GM19193 (cell line): ENCODE results near the gene TNFRSF21.

Experiments
- POLR2A ChIP-seq: IDR thresholded peaks from 4 replicates; pipeline ENCODE4 v1.6.1; 2011; ENCODE audit not compliant: insufficient read depth, insufficient read length; ENCODE audit errors: extremely low read depth

The TNFRSF21 gene

DNA sequence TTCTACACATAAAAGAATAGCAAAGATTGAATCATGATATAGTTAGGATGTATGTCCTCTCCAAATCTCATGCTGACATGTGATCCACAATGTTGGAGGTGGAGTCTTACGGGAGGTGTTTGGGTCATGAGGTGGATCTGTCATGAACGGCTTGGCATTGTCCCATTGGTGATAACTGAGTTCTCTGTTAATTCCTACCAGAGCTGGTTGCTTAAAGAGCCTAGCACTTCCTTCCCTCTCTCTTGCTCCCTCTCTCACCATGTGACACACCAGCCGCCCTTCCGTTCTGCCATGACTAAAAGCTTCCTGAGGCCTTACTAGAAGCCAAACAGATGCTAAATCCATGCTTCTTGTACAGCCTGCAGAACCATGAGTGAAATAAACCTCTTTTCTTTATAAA is 8.3 kb downstream of the TNFRSF21 start:
- TF ChIP-seq POLR2A: no peak

DNA sequence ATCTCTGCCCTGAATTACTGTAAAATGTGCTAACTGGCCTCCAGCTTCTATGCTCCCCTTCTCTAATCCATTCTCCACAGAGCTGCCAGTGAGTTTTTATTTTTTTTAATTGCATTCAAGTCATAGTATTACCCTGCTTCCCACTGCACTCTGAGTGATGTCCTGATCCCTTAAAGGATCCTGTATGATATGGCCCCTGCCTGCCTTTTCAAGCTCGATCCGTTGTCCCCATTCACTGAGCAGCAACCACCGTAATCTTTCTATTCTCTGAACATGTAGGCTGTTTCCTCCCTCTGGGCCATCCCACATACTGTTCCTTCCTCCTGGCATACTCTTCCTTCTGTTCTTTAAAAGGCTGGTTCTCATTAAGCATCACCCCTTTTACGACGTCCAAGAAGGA is 9.3 kb downstream of the TNFRSF21 start:
- TF ChIP-seq POLR2A: no peak

DNA sequence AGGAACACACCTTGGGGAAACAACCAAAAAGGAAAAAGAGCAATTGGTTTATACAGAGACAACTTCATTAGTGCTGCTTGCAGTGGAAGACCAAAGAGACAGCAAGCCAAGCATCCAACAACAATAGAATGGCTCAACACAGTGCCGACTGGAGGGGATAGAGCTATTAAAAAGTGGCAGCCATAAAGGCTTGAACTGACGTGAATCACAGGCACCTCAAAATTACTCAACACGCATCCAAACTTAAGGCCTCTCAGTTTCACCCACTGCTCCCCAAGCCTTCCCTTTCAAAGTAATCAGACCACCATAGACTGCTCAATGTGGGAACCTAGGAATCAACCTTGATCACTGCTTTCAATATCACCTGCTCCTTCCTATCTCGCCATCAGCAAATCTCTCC is 9.7 kb downstream of the TNFRSF21 start:
- no peak for TF ChIP-seq POLR2A

DNA sequence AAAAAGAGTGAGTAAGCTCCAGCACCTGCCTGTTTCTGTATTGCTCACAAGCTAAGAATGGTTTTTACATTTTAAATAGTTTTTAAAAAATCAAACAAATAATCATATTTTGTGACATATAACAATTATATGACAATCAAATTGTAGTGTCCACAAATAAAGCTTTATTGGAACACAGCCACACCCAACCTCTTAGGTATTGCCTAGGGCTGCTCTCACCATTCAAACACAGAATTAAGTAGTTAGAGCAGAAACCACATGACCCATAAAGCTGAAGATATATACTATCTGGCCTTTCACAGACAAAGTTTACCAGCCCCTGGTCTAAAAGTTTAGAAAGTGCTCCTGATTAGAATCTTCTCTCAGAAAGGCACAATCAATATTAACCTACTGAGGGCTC is 11.2 kb downstream of the TNFRSF21 start:
- no peak for TF ChIP-seq POLR2A

DNA sequence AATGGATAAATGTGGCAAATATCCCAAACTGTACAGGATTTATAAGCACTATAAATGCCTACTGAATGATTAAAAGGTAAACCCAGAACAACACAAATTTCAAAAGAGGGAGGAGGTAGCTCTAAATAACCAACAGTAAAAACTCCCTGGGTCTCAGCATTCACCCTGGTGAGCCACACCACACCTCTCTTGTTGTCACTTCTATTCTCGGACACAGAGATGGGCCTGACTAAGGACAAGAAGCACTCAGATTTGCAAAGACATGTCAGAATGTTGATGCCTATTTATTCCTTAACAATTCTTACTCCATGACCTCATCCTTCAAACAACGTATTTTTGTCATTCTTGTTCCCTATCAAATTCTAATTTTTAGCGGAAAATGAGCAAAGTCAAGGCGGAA is 14.7 kb downstream of the TNFRSF21 start:
- TF ChIP-seq POLR2A: no peak

DNA sequence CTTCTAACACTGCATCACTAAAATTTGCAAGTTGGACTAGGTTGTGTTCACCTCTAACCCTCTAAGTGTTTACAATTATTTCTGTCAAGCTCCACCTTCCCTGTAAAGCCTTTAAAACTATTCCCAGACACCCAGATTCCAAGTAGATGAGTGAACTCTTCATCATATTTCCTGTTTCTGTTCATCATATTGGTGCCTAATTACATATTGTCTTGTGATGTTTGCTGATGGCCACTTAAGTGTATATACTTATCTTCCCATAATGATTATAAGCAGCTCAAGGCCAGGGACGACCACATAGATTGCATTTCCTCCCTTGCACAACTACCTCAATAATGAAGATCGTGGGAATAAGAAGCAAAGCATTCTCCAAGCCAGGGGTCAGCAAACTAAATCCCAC is 16.8 kb downstream of the TNFRSF21 start:
- no peak for TF ChIP-seq POLR2A

DNA sequence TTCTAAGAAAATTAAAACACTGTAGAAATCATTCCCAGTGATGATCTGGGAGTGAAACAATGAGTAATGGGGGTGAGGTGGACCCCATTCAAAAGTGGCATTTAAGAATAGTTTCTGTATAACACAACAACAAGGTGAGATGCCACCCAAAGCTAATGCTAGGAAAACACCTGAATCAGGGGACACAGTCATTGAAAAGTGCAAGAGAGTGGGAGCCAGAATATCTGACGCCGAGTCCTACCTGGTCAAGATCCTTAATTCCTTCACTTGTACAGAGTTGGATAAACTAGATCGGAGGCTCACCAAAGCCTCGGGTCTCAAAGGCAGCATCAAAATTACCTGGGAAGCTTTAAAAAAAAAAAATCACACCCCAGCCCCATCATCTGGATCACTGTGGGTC is 17.7 kb downstream of the TNFRSF21 start:
- TF ChIP-seq POLR2A: no peak

DNA sequence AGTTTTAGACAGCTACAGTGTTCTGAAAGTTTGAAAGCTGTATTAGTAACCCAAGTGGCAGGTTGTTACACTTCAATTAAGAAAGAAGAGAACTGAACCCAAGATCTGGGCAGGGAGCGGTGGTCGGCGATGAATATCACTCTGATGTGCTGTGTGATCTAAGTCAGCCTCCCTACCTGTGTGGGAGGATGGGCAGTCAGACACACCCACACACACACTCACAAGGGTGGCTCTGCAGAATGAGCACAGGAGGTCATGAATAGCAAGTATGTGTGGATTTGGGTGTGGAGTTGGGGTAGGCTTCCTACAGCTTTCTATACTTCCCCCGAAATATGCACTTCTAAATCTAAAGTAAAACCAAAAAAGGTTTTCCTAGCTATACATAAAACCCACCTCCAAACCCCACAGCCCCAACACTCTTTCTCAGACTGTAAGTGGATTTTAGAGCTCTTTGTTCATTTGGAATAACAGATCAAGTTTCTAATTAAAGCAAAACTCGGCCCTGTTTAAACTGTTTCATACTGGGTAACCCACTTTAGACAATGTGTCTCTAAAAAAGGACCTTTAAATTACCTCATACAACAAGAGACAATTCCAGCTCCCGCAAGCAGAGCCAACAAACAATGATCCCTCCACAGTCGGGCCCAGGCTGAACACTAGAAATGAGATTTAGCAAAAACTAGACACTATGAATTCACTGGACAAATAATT is 19.4 kb downstream of the TNFRSF21 start:
- TF ChIP-seq POLR2A: no peak

DNA sequence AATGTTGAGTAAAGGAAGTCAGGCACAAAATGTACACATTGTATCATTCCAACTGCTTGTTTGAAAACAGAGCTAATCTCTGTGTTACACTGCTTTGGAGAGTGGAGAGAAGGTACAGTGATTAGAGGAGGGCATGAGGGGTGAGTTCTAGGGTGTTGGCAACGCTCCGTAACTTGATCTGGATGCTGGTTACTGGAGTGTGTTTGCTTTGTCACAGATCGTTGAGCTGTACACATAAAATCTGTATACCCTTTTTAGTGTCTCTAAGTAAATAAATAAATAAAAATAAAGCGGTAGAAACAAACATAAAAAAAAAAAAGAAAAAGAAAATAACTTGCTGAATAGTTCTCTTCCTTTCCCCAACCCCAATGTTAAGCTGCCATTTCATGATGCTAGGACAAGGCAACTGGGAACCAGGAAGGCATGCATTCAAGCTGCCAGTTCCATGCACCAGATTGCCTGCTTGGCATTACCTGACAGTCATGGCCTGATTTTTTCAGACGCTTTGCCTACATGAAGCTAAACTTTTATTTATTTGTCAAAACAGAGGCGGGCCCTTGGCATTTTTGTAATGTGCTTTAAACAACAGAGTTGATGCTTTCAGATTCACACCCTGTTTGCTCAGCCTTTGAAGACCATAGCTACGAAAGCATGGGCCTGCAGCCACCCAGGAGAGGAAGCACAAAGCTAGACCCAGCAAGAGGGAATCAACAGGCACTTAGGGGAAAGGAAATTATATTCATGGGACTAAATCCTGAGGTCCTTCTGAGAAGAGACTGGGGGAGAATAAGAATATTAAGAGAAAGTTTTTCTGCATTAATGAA is 21.2 kb downstream of the TNFRSF21 start:
- TF ChIP-seq POLR2A: no peak

DNA sequence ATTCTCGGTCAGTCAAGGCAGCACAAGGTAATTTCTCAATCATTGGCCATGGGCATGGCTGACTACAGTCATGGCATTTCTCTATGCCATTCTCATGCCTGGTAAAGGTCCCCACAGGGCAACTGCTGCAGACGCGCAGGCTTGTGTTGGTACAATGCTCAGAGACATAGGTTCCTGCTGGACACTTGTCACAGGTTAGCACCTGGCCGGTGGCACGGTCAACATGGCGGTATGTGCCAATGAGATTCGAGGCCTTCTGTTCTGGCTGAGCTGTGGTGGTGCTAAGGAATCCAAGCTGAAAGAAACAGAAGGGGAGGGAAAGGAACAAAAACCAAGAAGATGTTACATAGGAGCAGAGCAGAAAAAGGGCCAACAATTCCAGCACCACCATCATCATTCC is 23.4 kb downstream of the TNFRSF21 start:
- no peak for TF ChIP-seq POLR2A

DNA sequence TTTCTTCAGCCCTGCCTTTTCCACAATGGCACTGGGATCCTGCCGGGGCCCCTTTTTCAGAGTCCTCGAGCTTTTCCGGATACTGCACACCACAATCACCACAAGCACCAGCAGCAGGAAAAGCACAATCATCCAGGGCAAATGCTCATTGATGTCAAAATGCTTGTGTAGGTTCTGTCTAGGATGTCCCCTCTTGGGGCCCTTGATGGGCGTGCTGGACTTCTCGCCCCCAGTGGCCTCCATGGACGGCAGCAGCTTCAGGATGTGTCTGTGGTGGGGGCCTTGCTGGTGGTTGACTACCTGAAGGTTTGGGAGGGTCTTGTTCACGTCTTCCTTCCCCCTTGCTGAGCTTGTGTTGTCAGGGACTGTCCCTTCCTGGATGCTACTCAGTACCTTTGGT is 25.7 kb downstream of the TNFRSF21 start:
- TF ChIP-seq POLR2A: no peak

DNA sequence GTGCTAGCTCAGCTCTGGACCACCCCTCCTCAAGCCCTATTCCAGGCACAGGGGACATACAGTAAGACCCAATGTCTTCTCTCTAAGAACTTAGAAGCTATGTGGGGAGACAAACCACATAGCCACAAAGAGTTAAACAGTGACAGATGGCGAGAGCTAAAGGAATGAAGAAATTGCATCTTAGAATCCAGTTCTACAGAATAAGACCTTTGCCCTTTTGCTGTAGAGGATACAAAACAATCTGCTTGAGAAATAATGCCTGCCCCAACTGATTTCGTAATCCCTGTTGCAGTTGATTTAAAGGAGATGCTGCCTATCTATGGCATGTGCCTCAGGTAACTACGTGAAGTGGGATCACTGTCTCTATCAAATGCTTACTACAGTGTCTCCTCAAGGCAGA is 31.2 kb downstream of the TNFRSF21 start:
- no peak for TF ChIP-seq POLR2A

DNA sequence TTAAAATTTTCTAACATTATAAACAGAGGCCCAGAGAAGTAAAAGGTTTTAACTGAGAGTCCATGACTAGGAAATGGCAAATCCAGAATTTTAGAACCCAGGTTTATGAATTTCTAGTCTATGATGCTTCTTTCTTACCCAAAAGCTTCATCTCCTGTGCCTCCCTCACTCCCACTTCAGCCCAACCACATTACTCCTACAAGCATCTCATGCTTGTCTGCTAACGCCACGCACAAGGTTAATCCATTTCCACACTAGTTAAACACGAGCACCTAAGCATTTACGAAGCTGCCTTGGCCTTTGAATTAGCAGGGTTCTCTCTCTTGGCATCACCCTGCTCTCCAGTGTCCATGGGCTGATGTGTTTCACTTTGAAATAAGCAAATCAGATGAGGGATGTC is 32.0 kb downstream of the TNFRSF21 start:
- no peak for TF ChIP-seq POLR2A

DNA sequence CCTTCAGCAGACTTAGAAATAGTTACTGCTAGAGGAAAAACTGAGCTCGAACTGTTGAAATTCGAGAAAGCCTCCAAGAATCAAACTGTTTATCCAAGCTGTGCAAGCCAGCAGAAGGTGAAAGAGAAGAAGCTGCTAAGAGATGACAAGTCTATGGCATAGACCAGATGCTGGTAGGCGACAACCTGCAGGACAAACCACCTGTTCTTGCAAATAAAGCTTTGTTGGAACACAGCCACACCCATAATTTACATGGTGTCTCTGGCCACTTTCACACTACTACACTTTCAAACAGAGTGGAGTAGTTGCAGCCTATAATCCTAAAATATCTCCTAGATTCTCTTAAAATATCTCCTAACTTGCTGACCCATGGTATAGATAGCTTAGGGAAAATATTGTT is 33.3 kb downstream of the TNFRSF21 start:
- no peak for TF ChIP-seq POLR2A

DNA sequence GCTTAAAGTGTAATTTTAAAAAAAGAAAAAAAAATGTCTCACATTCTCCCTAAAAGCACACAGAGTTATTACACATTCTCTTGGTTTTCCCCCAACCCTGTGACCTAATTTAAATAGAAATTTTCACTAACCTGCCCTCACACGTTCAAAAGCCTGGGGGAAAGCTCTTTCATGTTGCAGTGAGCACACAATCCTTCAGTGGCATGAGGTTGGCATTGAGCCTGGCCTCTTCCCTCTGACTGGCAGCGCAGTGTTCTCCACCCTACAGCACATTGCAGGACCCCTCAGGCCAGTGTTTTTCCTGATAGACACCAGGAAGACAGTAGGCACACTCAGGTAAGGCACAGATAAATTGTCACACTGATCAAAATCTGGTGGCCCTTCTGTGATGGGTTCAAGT is 34.1 kb downstream of the TNFRSF21 start:
- TF ChIP-seq POLR2A: no peak

DNA sequence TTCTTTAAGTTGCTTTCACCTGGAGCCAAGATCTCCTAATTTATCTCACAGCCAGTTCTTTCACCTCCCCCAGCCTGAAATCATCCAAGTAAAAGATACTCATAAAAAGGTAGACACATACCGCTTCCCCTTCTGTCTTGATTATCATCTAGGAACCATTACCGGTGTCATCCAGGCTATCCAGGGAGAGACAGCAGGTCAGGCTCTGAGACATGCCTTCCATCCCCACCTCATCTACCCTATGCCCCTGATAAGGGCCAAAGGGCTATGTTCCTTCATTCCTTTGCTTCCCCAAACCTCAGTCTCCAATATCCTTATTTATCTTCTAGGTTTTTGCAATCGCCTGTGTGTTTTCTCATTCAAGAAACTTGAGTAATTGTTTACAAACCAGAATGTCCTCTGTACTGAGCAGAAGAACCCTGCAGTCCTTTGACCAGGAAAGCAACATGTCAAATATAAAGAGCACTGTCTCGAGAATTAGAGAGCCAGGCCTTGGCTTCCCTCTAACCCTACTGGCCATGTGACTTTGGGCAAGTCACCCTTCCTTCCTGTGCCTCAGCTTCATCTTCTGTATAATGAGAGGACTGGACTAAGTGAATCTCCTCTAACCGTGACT is 41.0 kb downstream of the TNFRSF21 start:
- TF ChIP-seq POLR2A: no peak
